HG02763 (cell line): ENCODE data around the gene TOM1L2.
"Not testable (repeated sequence)": the region's sequence is repeated elsewhere in the genome, so short reads cannot be mapped to it uniquely, and the experiment has no call there.

ENCODE experiments used
- ATAC-seq: cut with Tn5 transposase; IDR thresholded peaks from one replicate; pipeline ENCODE4 v1.9.1; 2021; ENCODE audit warnings: mild to moderate bottlenecking, moderate library complexity; ENCODE audit not compliant: unreplicated experiment

The TOM1L2 gene

GRCh38 chr17:17810895-17811248, 161.3 kb downstream of the TOM1L2 start:
- ATAC-seq, result no peak

DNA sequence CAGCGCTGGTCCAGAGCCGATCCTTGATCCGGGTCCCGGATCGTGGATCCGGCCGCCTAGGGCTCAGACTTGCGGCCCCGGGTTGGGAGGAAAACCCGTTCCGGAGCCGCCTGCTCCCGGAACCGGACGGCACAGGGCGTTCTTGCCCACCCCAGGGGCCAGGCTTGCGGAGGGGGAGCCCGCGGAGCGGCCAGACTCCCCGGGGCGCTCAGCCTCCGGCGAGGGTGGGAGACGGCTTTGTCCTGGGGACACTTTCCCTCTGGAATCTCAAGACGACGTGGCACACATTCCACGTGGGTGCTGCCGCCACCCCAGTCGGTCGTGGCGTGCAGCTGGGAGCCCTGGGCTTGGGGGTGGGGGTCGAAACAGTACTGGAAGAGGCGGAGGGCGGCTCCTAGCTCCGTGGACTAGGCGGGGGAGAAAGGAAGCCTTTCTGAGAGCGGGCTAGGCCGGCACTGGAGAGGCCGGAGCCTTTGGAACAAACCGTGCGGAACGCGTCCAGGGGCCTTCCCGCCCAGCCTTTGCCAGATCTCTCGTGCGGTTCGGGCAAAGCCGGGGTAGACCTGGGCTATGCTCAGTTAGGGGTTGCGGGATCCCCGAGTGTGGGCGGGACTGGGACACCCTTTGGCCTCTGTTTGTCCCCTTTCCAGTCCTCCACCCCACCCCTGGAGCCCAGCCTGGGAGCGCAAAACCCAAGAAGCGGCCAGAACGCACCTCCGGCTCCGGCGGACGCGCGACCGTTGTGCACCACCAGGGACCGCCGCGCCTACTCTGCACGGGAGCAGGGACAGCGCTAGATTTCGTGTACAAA, 161.9 kb downstream of the TOM1L2 start:
- no peak for ATAC-seq

DNA sequence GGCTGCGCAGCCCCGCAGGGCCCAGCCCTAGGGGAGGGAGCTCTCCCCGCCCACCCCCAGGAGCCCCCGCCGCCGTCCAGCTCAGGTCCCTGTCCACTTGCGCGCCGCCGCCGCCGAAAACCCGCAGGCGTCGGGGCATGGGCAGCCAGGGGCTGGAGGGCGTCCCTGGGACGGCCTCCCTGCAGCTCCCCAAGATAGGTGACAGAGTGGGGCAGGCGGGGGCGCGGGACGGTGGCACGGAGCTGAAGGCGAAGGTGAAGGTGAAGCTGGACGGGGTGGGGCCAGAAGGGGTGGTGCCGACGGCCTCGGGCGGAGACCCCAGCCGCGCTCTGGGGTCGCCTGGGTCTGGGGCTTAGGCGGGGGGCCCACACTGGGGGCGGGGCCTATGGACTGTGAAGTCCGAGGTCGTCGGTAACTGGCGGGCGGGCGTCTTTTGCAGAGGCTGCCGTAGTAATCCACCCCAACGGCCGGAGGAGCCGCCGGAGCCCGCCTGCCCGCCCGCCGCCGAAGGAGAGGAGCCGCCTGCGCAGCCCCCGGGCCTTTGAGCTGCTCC, 162.6 kb downstream of the TOM1L2 start:
- no peak for ATAC-seq

- no peak for ATAC-seq
Measured at GRCh38 chr17:17808706-17809432, 163.3 kb downstream of the TOM1L2 start.

GRCh38 chr17:17808200-17808599, 164.0 kb downstream of the TOM1L2 start:
- ATAC-seq, result not testable (repeated sequence)

GRCh38 chr17:17807440-17807839, 164.8 kb downstream of the TOM1L2 start:
- no peak for ATAC-seq

DNA sequence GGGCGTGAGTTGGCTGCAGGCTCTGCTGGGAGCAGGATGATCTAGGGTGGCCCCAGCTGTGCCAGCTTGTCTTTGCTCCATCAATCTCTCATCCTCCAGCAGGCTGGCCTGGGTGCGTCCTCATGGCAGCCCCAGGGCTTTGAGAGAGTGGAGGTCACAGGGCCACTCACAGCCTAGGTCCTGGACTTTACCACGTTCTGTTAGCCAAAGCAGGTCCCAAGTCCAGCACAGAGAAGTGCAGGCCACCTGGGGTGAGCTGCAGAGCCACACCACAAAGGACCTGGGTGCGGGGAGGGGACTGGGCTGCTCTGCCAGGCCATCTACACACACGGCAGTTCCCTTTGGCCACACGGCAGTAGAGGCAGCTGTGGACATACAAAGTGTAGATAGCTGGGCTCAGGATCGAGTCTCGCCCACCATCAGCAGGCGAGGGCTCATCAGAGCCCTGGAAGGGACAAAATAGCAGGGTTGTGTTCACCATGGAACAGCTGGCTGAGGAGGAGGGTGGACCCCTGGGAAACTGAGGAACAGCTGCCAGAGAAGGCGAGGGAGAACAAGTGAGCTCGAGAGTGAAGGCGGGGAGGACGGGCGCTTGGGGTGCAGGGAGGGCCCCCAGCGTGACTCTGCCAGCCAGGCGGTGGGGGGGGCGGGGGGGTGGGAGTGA, 165.5 kb downstream of the TOM1L2 start:
- ATAC-seq, result no peak

- ATAC-seq, result no peak
Measured at GRCh38 chr17:17806035-17806434, 166.2 kb downstream of the TOM1L2 start.

- no peak for ATAC-seq
Measured at GRCh38 chr17:17805575-17805974, 166.6 kb downstream of the TOM1L2 start.

- ATAC-seq, result no peak
Measured at GRCh38 chr17:17804007-17804406, 168.2 kb downstream of the TOM1L2 start.

GRCh38 chr17:17801800-17802481, 170.3 kb downstream of the TOM1L2 start:
- ATAC-seq, result no peak

GRCh38 chr17:17800504-17801021, 171.6 kb downstream of the TOM1L2 start:
- no peak for ATAC-seq

- ATAC-seq, result no peak
Measured at GRCh38 chr17:17798573-17799255, 173.5 kb downstream of the TOM1L2 start.

GRCh38 chr17:17798010-17798556, 174.1 kb downstream of the TOM1L2 start:
- no peak for ATAC-seq

DNA sequence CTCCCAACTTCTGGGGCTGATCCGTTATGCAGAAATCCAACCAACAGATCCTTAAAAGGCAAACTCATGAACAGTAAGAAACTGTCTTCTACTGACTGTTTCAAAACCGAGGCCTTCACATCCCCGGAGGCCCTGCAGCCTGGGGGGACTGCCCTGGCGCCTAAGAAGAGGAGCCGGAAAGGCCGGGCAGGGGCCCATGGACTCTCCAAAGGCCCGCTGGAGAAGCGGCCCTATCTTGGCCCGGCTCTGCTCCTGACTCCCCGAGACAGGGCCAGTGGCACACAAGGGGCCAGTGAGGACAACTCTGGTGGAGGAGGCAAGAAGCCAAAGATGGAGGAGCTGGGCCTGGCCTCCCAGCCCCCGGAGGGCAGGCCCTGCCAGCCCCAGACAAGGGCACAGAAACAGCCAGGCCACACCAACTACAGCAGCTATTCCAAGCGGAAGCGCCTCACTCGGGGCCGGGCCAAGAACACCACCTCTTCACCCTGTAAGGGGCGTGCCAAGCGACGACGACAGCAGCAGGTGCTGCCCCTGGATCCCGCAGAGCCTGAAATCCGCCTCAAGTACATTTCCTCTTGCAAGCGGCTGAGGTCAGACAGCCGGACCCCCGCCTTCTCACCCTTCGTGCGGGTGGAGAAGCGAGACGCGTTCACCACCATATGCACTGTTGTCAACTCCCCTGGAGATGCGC, 174.9 kb downstream of the TOM1L2 start:
- ATAC-seq, result no peak

DNA sequence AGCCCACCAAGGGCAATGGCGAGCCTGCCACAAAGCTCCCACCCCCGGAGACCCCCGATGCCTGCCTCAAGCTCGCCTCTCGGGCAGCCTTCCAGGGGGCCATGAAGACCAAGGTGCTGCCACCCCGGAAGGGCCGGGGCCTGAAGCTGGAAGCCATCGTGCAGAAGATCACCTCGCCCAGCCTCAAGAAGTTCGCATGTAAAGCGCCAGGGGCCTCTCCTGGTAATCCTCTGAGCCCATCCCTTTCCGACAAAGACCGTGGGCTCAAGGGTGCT, 175.5 kb downstream of the TOM1L2 start:
- no peak for ATAC-seq

DNA sequence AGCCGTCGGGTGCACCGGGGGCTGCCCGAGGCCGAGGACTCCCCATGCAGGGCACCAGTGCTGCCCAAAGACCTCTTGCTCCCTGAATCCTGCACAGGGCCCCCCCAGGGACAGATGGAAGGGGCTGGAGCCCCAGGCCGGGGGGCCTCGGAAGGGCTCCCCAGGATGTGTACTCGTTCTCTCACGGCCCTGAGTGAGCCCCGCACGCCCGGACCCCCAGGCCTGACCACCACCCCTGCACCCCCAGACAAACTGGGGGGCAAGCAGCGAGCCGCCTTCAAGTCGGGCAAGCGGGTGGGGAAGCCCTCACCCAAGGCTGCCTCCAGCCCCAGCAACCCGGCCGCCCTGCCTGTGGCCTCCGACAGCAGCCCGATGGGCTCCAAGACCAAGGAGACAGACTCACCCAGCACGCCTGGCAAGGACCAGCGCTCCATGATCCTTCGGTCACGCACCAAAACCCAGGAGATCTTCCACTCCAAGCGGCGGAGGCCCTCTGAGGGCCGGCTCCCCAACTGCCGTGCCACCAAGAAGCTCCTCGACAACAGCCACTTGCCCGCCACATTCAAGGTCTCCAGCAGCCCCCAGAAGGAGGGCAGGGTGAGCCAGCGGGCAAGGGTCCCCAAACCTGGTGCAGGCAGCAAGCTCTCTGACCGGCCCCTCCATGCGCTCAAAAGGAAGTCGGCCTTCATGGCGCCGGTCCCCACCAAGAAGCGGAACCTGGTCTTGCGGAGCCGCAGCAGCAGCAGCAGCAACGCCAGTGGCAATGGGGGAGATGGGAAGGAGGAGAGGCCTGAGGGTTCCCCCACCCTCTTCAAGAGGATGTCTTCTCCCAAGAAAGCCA, 176.0 kb downstream of the TOM1L2 start:
- no peak for ATAC-seq

- no peak for ATAC-seq
Measured at GRCh38 chr17:17795296-17795695, 176.9 kb downstream of the TOM1L2 start.

- no peak for ATAC-seq
Measured at GRCh38 chr17:17794382-17794781, 177.8 kb downstream of the TOM1L2 start.
